ENCODE measurements around the gene IGLL1.
"Not testable (repeated sequence)": the region's sequence is repeated elsewhere in the genome, so short reads cannot be mapped to it uniquely, and the experiment has no call there.

Gene IGLL1

DNA sequence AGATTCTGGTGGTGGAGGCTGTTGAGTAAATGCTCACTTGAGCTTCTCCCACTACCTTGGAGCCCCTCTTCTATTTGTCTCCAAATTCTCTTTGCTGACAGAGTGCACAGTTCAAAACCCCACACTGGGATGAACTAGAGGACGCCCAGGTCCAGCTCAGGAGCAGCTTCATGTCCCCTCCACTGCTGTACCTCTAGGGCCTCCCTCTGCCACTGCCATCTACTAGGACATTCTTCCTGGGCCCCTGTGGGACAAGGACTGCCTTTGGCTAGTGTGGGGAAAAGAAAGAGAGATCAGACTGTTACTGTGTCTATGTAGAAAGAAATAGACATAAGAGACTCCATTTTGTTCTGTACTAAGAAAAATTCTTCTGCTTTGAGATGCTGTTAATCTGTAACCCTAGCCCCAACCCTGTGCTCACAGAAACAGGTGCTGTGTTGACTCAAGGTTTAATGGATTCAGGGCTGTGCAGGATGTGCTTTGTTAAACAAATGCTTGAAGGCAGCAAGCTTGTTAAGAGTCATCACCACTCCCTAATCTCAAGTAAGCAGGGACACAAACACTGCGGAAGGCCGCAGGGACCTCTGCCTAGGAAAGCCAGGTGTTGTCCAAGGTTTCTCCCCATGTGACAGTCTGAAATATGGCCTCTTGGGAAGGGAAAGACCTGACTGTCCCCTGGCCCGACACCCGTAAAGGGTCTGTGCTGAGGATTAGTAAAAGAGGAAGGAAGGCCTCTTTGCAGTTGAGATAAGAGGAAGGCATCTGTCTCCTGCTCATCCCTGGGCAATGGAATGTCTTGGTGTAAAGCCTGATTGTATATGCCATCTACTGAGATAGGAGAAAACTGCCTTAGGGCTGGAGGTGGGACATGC, 44.1 kb downstream of the IGLL1 start:
- WGBS, 2 experiments: 43 to 45% methylated on average over 5 of the region's 5 CpGs
- H3K4me1 ChIP-seq (ENCODE audit: control insufficient read depth, insufficient read depth, low read length): peaks cover 32% of the 10 kb centered on the region
- H3K36me3 ChIP-seq (ENCODE audit: control insufficient read depth, insufficient read depth, low read length); H3K9me3 ChIP-seq (ENCODE audit: control insufficient read depth, low read length); H3K4me3 ChIP-seq (ENCODE audit: insufficient read depth, low read depth, low read length); H3K27me3 ChIP-seq (ENCODE audit: control insufficient read depth, insufficient read depth, low read length, poor library complexity, severe bottlenecking); H3K27ac ChIP-seq (ENCODE audit: insufficient read depth, low read depth, low read length, poor library complexity, severe bottlenecking): not testable (repeated sequence)

DNA sequence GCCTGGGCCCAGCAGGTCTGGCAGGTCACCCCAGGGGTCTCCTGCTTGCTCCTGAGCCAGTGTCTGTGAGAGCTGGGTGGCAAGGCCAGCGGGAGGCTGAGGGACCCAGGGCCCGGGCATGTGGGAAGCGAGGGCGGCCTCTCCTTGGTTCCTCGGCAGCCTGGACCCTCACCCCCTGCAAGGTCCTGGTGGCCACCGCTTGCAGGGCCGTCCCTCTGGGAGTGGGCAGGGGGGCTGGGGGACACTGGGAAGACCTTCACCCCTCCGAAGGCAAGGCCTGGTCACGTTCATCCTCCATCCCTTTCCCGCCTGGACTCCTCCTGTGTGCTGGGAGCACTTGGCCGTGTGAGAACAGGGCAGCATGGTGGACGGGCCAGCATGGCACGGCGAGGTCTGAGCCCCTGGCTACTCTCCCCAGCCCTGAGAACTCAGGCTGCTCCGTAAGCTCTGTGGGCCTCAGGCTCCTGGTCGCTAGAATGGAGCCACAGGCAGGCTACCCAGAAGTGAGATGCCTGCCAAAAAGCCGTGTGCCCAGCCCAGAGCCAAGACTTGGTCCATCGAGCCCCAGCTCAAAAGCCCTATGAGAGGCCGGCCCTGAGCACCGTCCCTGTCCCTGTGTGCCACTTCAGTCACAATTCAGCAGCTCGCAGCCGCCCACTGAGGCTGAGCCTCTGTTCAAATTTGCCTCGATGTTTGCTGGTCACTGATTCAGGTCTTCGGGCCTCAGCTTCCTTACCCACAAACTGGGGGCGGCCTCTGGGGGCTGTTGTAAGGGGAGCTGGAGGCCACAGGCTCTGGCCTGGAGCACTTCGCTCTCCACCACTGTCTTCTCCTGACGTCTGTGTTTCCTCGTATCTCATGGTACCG, 45.0 kb downstream of the IGLL1 start:
- Histone ChIP-seq H3K27ac (ENCODE audit: insufficient read depth, low read depth, low read length, poor library complexity, severe bottlenecking) (no peak overlapping the region), H3K27me3 (ENCODE audit: control insufficient read depth, insufficient read depth, low read length, poor library complexity, severe bottlenecking) (peaks cover 3% of the 10 kb centered on the region), H3K9me3 (ENCODE audit: control insufficient read depth, low read length) (no peaks in the 10 kb centered on the region), H3K36me3 (ENCODE audit: control insufficient read depth, insufficient read depth, low read length) (no peaks in the 10 kb centered on the region), H3K4me1 (ENCODE audit: control insufficient read depth, insufficient read depth, low read length) (peaks cover 32% of the 10 kb centered on the region), H3K4me3 (ENCODE audit: insufficient read depth, low read depth, low read length) (no peak overlapping the region)
- WGBS, 2 experiments: 93 to 94% methylated on average over 29 of the region's 29 CpGs

DNA sequence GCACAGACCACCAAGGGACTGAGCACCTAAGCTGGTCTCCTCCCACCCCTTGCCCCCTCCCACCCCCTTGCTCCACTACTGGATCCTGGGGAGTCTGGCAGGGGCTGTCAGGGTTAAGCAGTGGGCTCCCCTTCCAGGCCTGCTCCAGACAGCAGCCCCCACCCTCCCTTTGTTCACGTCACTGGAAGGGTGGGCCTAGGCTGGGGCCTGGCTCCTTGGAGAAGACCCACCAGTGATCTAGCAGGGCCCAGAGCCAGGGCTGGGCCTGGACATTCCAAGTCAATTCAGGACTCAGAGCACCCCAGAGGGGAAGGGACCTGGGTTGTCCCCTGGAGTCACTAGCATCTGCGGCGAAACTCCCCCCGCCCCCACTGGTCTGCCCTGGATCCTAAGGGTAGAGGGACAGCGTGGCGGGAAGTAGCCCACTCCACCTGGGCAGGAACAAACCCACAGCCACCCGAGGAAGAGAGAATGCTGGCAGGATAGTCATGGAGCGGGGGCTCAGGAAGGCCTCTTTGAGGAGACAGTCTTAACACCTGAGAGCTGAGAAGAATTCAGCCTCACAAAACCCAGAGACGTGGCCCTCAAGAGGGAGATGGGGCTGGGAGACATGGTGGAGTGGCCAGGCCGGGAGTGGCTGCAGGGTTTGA, 45.8 kb downstream of the IGLL1 start:
- Histone ChIP-seq H3K36me3 (ENCODE audit: control insufficient read depth, insufficient read depth, low read length) (no peaks in the 10 kb centered on the region), H3K27ac (ENCODE audit: insufficient read depth, low read depth, low read length, poor library complexity, severe bottlenecking) (no peak overlapping the region), H3K4me3 (ENCODE audit: insufficient read depth, low read depth, low read length) (no peak overlapping the region), H3K9me3 (ENCODE audit: control insufficient read depth, low read length) (no peaks in the 10 kb centered on the region), H3K27me3 (ENCODE audit: control insufficient read depth, insufficient read depth, low read length, poor library complexity, severe bottlenecking) (peaks cover 3% of the 10 kb centered on the region), H3K4me1 (ENCODE audit: control insufficient read depth, insufficient read depth, low read length) (peaks cover 32% of the 10 kb centered on the region)
- 86 to 88% methylated on average over 10 of the region's 10 CpGs for WGBS, 2 experiments

DNA sequence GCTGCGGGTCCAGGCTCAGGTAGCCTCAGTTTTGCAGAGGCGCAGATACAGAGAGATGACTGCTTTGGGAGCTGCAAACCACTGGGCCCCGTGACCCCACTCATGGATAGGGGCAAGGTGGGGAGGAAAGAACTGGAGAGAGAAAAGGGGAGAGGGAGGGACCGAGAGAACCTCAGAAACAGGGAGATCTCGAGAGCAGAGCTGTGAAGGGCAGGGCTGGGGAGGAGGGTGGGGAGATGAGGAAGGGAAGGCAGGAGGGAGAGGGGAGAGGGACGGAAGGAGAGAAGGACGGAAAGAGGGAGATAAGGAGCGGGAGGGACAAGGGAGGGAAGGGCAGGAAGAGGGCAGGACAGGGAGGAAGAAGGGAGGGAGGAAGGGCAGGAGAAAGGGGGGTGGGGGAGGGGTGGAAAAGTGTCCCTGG, 46.3 kb downstream of the IGLL1 start:
- H3K4me3 ChIP-seq (ENCODE audit: insufficient read depth, low read depth, low read length): no peak overlapping the region
- H3K4me1 ChIP-seq (ENCODE audit: control insufficient read depth, insufficient read depth, low read length): peaks cover 32% of the 10 kb centered on the region
- H3K27ac ChIP-seq (ENCODE audit: insufficient read depth, low read depth, low read length, poor library complexity, severe bottlenecking): no peak overlapping the region
- WGBS, 2 experiments: 53 to 59% methylated on average over 8 of the region's 8 CpGs
- H3K9me3 ChIP-seq (ENCODE audit: control insufficient read depth, low read length): no peaks in the 10 kb centered on the region
- H3K36me3 ChIP-seq (ENCODE audit: control insufficient read depth, insufficient read depth, low read length): no peaks in the 10 kb centered on the region
- H3K27me3 ChIP-seq (ENCODE audit: control insufficient read depth, insufficient read depth, low read length, poor library complexity, severe bottlenecking): peaks cover 3% of the 10 kb centered on the region

DNA sequence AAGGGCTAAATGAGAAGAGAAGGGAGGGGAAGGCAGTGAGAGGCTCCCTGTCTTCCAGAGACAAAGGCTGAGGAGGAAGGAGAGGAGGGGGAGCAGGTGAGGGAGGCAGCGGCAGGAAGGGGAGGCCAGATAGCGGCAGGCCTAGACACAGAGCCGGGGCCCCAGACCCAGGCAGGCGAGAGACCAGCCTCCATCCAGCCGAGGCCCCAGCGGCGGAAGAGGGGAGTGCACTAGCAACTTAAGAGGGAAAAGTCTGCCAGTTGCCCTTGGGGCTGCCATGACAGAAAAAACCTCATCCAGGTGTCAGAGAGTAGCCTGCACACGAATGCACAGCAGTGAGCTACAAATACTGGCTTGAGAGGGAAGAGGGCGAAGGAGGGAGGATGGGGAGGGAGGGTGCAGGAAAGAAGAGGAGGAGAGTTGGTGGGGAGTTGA, 46.7 kb downstream of the IGLL1 start:
- H3K4me1 ChIP-seq (ENCODE audit: control insufficient read depth, insufficient read depth, low read length): peaks cover 32% of the 10 kb centered on the region
- 3 to 4% methylated on average over 9 of the region's 9 CpGs for WGBS, 2 experiments
- no peak overlapping the region for H3K4me3 ChIP-seq (ENCODE audit: insufficient read depth, low read depth, low read length)
- peaks cover 3% of the 10 kb centered on the region for H3K27me3 ChIP-seq (ENCODE audit: control insufficient read depth, insufficient read depth, low read length, poor library complexity, severe bottlenecking)
- H3K9me3 ChIP-seq (ENCODE audit: control insufficient read depth, low read length): no peaks in the 10 kb centered on the region
- no peak overlapping the region for H3K27ac ChIP-seq (ENCODE audit: insufficient read depth, low read depth, low read length, poor library complexity, severe bottlenecking)
- H3K36me3 ChIP-seq (ENCODE audit: control insufficient read depth, insufficient read depth, low read length): no peaks in the 10 kb centered on the region

DNA sequence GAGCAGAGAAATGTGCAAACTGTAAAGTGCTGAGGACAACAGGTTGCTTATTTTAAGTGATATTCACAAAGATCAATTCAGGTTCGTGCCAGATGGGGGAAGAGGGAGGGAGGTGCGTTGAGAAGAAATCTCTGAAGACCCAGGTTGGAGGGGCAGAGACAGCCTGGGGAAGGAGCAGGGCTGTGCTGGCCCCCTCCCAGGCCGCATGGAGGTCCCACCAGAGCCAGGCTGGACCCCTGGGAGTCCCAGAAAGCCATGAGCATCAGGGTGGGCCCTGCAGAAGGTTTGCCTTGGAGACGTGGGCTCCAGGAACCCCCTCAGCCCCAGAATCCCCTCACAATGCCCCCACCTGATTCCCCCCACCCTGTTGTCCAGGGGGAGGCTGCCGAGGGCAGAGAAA, 47.4 kb downstream of the IGLL1 start:
- Histone ChIP-seq H3K27ac (ENCODE audit: insufficient read depth, low read depth, low read length, poor library complexity, severe bottlenecking) (no peak overlapping the region), H3K27me3 (ENCODE audit: control insufficient read depth, insufficient read depth, low read length, poor library complexity, severe bottlenecking) (peaks cover 3% of the 10 kb centered on the region), H3K4me3 (ENCODE audit: insufficient read depth, low read depth, low read length) (no peak overlapping the region), H3K4me1 (ENCODE audit: control insufficient read depth, insufficient read depth, low read length) (peaks cover 32% of the 10 kb centered on the region), H3K36me3 (ENCODE audit: control insufficient read depth, insufficient read depth, low read length) (no peaks in the 10 kb centered on the region), H3K9me3 (ENCODE audit: control insufficient read depth, low read length) (no peaks in the 10 kb centered on the region)
- WGBS, 2 experiments: 75% methylated on average over 4 to 5 of the region's 5 CpGs

DNA sequence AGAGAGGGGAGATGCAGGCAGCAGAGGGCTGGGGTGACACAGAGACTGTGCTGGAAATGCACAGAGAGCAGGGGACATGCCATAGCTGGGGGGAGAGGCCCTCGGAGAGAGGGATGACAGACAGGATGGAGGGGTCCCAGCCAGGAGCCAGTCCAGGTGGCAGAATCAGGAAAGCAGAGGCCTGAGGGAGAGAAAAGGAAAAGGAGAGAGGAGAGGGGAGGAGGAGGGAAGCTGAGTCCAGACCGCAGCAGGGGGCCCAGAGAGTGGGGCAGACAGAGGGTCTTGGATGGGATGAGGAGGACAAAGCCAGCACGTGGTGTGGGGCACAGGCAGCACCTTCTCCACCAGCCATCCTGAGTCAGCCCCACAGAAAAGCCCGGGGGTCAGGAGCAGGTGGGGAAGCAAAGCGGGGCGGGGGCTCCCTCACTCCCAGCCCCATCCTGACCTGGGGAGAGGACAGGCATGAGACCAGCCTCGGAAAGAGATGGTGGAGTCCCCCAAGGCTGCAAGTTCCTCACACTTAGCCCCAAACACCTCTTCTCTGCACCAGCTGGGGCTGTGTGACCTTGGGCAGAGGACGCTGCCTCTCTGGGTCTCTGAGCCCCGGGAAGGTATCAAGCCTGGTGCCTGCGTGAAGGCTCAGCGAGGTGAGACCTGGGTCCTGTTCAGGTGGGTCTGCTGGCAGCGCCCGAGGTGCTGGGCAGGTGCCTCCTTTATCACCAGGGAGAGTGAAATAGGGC, 48.0 kb downstream of the IGLL1 start:
- WGBS, 2 experiments: 82 to 83% methylated on average over 13 of the region's 13 CpGs
- Histone ChIP-seq H3K4me1 (ENCODE audit: control insufficient read depth, insufficient read depth, low read length) (peaks cover 27% of the 10 kb centered on the region), H3K27ac (ENCODE audit: insufficient read depth, low read depth, low read length, poor library complexity, severe bottlenecking) (no peak overlapping the region), H3K36me3 (ENCODE audit: control insufficient read depth, insufficient read depth, low read length) (no peaks in the 10 kb centered on the region), H3K9me3 (ENCODE audit: control insufficient read depth, low read length) (no peaks in the 10 kb centered on the region), H3K27me3 (ENCODE audit: control insufficient read depth, insufficient read depth, low read length, poor library complexity, severe bottlenecking) (peaks cover 3% of the 10 kb centered on the region), H3K4me3 (ENCODE audit: insufficient read depth, low read depth, low read length) (no peak overlapping the region)

DNA sequence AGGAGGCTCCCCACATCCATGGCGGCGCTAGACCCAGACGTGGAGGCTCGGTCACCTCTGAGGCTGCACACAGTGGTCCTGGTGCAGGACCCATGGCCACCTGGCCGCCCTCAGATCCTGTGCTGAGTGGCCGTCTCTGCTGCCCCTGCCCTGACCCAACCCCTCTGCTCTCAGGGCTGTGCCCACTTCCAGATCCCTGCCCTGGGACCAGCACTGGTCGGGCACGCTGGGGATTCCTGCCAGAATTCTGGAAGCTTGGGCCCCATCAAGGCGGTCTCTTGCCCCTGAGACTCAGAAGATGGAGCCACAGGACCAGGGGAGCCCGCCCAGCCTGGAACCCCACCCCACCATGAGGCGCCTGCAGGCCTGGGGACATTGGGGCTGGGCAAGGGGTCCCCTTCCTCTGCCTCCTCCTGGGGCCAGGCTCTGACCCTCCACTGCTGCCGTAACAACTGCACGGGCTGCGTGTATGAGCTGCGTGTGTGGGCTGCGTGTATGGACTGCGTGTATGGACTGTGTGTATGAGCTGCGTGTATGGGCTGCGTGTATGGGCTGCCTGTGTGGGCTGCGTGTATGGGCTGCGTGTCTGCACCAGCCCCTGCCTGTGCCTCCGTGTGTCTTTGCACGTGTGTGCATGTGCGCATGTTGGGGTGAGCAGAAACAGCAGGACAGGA, 48.7 kb downstream of the IGLL1 start:
- no peaks in the 10 kb centered on the region for H3K36me3 ChIP-seq (ENCODE audit: control insufficient read depth, insufficient read depth, low read length)
- no peaks in the 10 kb centered on the region for H3K27me3 ChIP-seq (ENCODE audit: control insufficient read depth, insufficient read depth, low read length, poor library complexity, severe bottlenecking)
- 92 to 93% methylated on average over 24 of the region's 24 CpGs for WGBS, 2 experiments
- no peak overlapping the region for H3K27ac ChIP-seq (ENCODE audit: insufficient read depth, low read depth, low read length, poor library complexity, severe bottlenecking)
- peaks cover 24% of the 10 kb centered on the region for H3K4me1 ChIP-seq (ENCODE audit: control insufficient read depth, insufficient read depth, low read length)
- H3K4me3 ChIP-seq (ENCODE audit: insufficient read depth, low read depth, low read length): no peak overlapping the region
- no peaks in the 10 kb centered on the region for H3K9me3 ChIP-seq (ENCODE audit: control insufficient read depth, low read length)

DNA sequence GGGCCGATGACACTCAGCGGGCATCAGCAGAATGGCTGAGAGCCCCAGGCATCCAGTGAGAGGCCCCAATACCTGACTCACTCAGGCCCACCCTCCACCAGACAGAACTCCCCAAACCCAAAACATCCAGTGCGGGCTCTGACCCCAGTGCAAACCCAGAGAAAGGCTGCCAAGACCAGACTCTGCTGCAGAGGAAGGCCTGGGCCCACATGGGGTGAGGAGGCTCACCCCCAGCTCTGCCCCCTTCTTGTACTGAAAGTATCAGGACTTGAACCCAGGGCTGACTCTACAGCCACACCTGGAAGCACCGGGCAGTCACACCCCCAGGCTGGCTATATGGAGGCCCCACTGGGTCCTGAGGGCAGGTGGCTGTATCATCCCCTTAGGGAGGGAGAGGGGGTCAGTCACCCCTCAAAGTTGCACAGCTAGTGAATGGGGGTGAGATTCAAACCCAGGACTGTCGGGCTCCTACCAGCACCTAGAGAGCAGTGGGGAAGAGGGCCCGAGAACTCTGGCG, 49.3 kb downstream of the IGLL1 start:
- Histone ChIP-seq H3K27ac (ENCODE audit: insufficient read depth, low read depth, low read length, poor library complexity, severe bottlenecking) (no peak overlapping the region), H3K9me3 (ENCODE audit: control insufficient read depth, low read length) (no peaks in the 10 kb centered on the region), H3K4me1 (ENCODE audit: control insufficient read depth, insufficient read depth, low read length) (peaks cover 24% of the 10 kb centered on the region), H3K27me3 (ENCODE audit: control insufficient read depth, insufficient read depth, low read length, poor library complexity, severe bottlenecking) (no peaks in the 10 kb centered on the region), H3K4me3 (ENCODE audit: insufficient read depth, low read depth, low read length) (no peak overlapping the region), H3K36me3 (ENCODE audit: control insufficient read depth, insufficient read depth, low read length) (no peaks in the 10 kb centered on the region)
- 94 to 98% methylated on average over 7 of the region's 7 CpGs for WGBS, 2 experiments

Measured in ectodermal cell (in vitro differentiated cells).